HEK293 (cell line): ENCODE data around the gene PPIL4.

Experiments used
- CTCF ChIA-PET: fragments of 350-600 bp; formaldehyde crosslinking; extraction: SDS; loops from one replicate; lab custom pipeline; 2021; ENCODE audit warnings: antibody characterized with exemption; lab: Yijun Ruan, JAX
- POLR2A ChIA-PET: fragments of 300-600 bp; formaldehyde crosslinking; extraction: SDS; loops from one replicate; lab custom pipeline; 2020; ENCODE audit warnings: antibody characterized with exemption, inconsistent platforms; lab: Yijun Ruan, JAX
- H3K27ac ChIP-seq: fragments of 200-500 bp; sonication (Bioruptor generic); 2 replicates; pipeline ENCODE4 v1.5.1; 2014; ENCODE audit warnings: low read depth, low read length, control low read depth, inconsistent platforms; ENCODE audit errors: extremely low read depth
- H3K36me3 ChIP-seq, 2 experiments: fragments of 200-500 bp in 1 of 2; sonication (Bioruptor generic) in 1 of 2; 1 replicate in 1 of 2; 2 replicates in 1 of 2; pipeline ENCODE4 v1.5.1; 2014 to 2017; ENCODE audit warnings: inconsistent platforms in 2 of 2, low read length in 2 of 2; ENCODE audit not compliant: control insufficient read depth in 2 of 2, insufficient read depth in 1 of 2
- H3K4me1 ChIP-seq: fragments of 200-500 bp; sonication (Bioruptor generic); 2 replicates; pipeline ENCODE4 v1.5.1; 2014; ENCODE audit warnings: mild to moderate bottlenecking, low read length, inconsistent platforms; ENCODE audit not compliant: control insufficient read depth, insufficient read depth
- H3K4me3 ChIP-seq: 2 replicates; pipeline ENCODE4 v1.5.1; 2011; ENCODE audit warnings: low read depth, mild to moderate bottlenecking, control low read depth, low read length, moderate library complexity
- H3K9me3 ChIP-seq: fragments of 200-500 bp; sonication (Bioruptor generic); 2 replicates; pipeline ENCODE4 v1.5.1; 2014; ENCODE audit warnings: low read depth, low read length, inconsistent platforms; ENCODE audit not compliant: control insufficient read depth, insufficient read depth
- FEZF1 ChIP-seq: fragments of 450-650 bp; formaldehyde crosslinking; IDR thresholded peaks from 2 replicates; pipeline ENCODE4 v1.5.1; 2016; ENCODE audit warnings: missing biosample characterization, missing genetic modification characterization
- GLI4 ChIP-seq: fragments of 450-650 bp; formaldehyde crosslinking; IDR thresholded peaks from 2 replicates; pipeline ENCODE4 v1.5.1; 2016; ENCODE audit warnings: missing biosample characterization, missing genetic modification characterization
- HOXA7 ChIP-seq: sonication (generic); formaldehyde crosslinking; IDR thresholded peaks from 2 replicates; pipeline ENCODE4 v1.8.1; 2022; ENCODE audit warnings: missing genetic modification reagents, borderline replicate concordance
- KLF1 ChIP-seq: fragments of 450-650 bp; formaldehyde crosslinking; IDR thresholded peaks from 2 replicates; pipeline ENCODE4 v1.5.1; 2016; ENCODE audit warnings: missing biosample characterization, missing genetic modification characterization
- KLF10 ChIP-seq: fragments of 450-650 bp; IDR thresholded peaks from 2 replicates; pipeline ENCODE4 v1.5.1; 2018; ENCODE audit warnings: missing biosample characterization, mild to moderate bottlenecking, missing genetic modification characterization
- PRDM4 ChIP-seq: fragments of 450-650 bp; formaldehyde crosslinking; IDR thresholded peaks from 2 replicates; pipeline ENCODE4 v1.5.1; 2017; ENCODE audit warnings: missing biosample characterization, missing genetic modification characterization
- REST ChIP-seq: fragments of 450-650 bp; formaldehyde crosslinking; IDR thresholded peaks from 2 replicates; pipeline ENCODE4 v1.5.1; 2016; ENCODE audit warnings: missing biosample characterization, missing genetic modification characterization
- ZFP69B ChIP-seq: fragments of 450-650 bp; formaldehyde crosslinking; IDR thresholded peaks from 2 replicates; pipeline ENCODE4 v1.5.1; 2016; ENCODE audit warnings: missing biosample characterization, missing genetic modification characterization
- ZNF174 ChIP-seq: fragments of 450-650 bp; formaldehyde crosslinking; IDR thresholded peaks from 2 replicates; pipeline ENCODE4 v1.5.0; 2017; ENCODE audit warnings: missing biosample characterization, mild to moderate bottlenecking, missing genetic modification characterization
- ZNF221 ChIP-seq: fragments of 450-650 bp; formaldehyde crosslinking; IDR thresholded peaks from 2 replicates; pipeline ENCODE4 v1.5.1; 2017; ENCODE audit warnings: missing biosample characterization, missing genetic modification characterization, borderline replicate concordance
- ZNF266 ChIP-seq: fragments of 450-650 bp; formaldehyde crosslinking; IDR thresholded peaks from 2 replicates; pipeline ENCODE4 v1.5.1; 2016; ENCODE audit warnings: missing biosample characterization, missing genetic modification characterization, low read depth
- ZNF292 ChIP-seq: fragments of 450-650 bp; formaldehyde crosslinking; IDR thresholded peaks from 2 replicates; pipeline ENCODE4 v1.5.1; 2016; ENCODE audit warnings: low read depth, missing biosample characterization, missing genetic modification characterization, borderline replicate concordance
- ZNF324 ChIP-seq: fragments of 450-650 bp; formaldehyde crosslinking; IDR thresholded peaks from 2 replicates; pipeline ENCODE4 v1.5.1; 2016; ENCODE audit warnings: missing biosample characterization, missing genetic modification characterization
- ZNF341 ChIP-seq: fragments of 450-650 bp; formaldehyde crosslinking; IDR thresholded peaks from 2 replicates; pipeline ENCODE4; 2016; ENCODE audit warnings: low read depth, missing biosample characterization, missing genetic modification characterization
- ZNF354C ChIP-seq: fragments of 450-650 bp; formaldehyde crosslinking; IDR thresholded peaks from 2 replicates; pipeline ENCODE4 v1.5.1; 2016; ENCODE audit warnings: missing biosample characterization, missing genetic modification characterization, low read depth, borderline replicate concordance
- ZNF394 ChIP-seq: fragments of 450-650 bp; formaldehyde crosslinking; IDR thresholded peaks from 2 replicates; pipeline ENCODE4 v1.5.1; 2016; ENCODE audit warnings: missing biosample characterization, missing genetic modification characterization, mild to moderate bottlenecking, moderate library complexity, borderline replicate concordance
- ZNF404 ChIP-seq: fragments of 450-650 bp; formaldehyde crosslinking; IDR thresholded peaks from 2 replicates; pipeline ENCODE4 v1.5.1; 2017; ENCODE audit warnings: missing biosample characterization, missing genetic modification characterization
- ZNF558 ChIP-seq: fragments of 450-650 bp; formaldehyde crosslinking; IDR thresholded peaks from 2 replicates; pipeline ENCODE4 v1.5.1; 2016; ENCODE audit warnings: missing biosample characterization, missing genetic modification characterization
- ZNF580 ChIP-seq: fragments of 450-650 bp; formaldehyde crosslinking; IDR thresholded peaks from 2 replicates; pipeline ENCODE4 v1.5.1; 2016; ENCODE audit warnings: missing biosample characterization, missing genetic modification characterization
- ZNF585B ChIP-seq: fragments of 450-650 bp; formaldehyde crosslinking; IDR thresholded peaks from 2 replicates; pipeline ENCODE4 v1.5.1; 2016; ENCODE audit warnings: missing biosample characterization, missing genetic modification characterization
- ZNF626 ChIP-seq: fragments of 450-650 bp; sonication (Bioruptor Pico); formaldehyde crosslinking; IDR thresholded peaks from 2 replicates; pipeline ENCODE4 v1.5.1; 2018; ENCODE audit warnings: missing biosample characterization, missing genetic modification characterization, inconsistent platforms
- ZNF660 ChIP-seq: fragments of 450-650 bp; IDR thresholded peaks from 2 replicates; pipeline ENCODE4 v1.5.1; 2018; ENCODE audit warnings: missing biosample characterization, mild to moderate bottlenecking, missing genetic modification characterization
- ZNF664 ChIP-seq: fragments of 450-650 bp; formaldehyde crosslinking; IDR thresholded peaks from 2 replicates; pipeline ENCODE4 v1.5.1; 2016; ENCODE audit warnings: missing biosample characterization, missing genetic modification characterization
- ZNF707 ChIP-seq: fragments of 450-650 bp; formaldehyde crosslinking; IDR thresholded peaks from 2 replicates; pipeline ENCODE4 v1.5.1; 2016; ENCODE audit warnings: missing biosample characterization, missing genetic modification characterization
- ZNF747 ChIP-seq: fragments of 450-650 bp; formaldehyde crosslinking; IDR thresholded peaks from 2 replicates; pipeline ENCODE4 v1.5.1; 2016; ENCODE audit warnings: missing biosample characterization, missing genetic modification characterization
- ZNF785 ChIP-seq: fragments of 450-650 bp; formaldehyde crosslinking; IDR thresholded peaks from 2 replicates; pipeline ENCODE4 v1.5.1; 2016; ENCODE audit warnings: missing biosample characterization, missing genetic modification characterization
- ZNF837 ChIP-seq: fragments of 450-650 bp; formaldehyde crosslinking; IDR thresholded peaks from 2 replicates; pipeline ENCODE4 v1.5.1; 2016; ENCODE audit warnings: missing biosample characterization, missing genetic modification characterization
- ZNF843 ChIP-seq: fragments of 450-650 bp; formaldehyde crosslinking; IDR thresholded peaks from 2 replicates; pipeline ENCODE4 v1.5.1; 2016; ENCODE audit warnings: missing biosample characterization, missing genetic modification characterization
- ZSCAN4 ChIP-seq: fragments of 450-650 bp; formaldehyde crosslinking; IDR thresholded peaks from 2 replicates; pipeline ENCODE4 v1.5.1; 2017; ENCODE audit warnings: missing biosample characterization, missing genetic modification characterization
- ZSCAN5A ChIP-seq: fragments of 450-650 bp; formaldehyde crosslinking; IDR thresholded peaks from 2 replicates; pipeline ENCODE4 v1.5.1; 2016; ENCODE audit warnings: missing biosample characterization, missing genetic modification characterization

Gene PPIL4

GRCh38 chr6:149488815-149489214 is 57.0 kb downstream of the PPIL4 start:
- ChIA-PET POLR2A (interaction anchor here (0.5 kb wide), 1 partner anchor 217 kb away, joined by 7 read pairs; no protein-coding TSS in a partner anchor), CTCF (interaction anchor here (0.7 to 1.7 kb wide), 3 partner anchors 9 to 911 kb away, joined by 4 to 6 read pairs (median 4); no protein-coding TSS in a partner anchor)
- no peak overlapping the region for H3K27ac ChIP-seq
- no peaks in the 10 kb centered on the region for H3K36me3 ChIP-seq
- H3K9me3 ChIP-seq: no peaks in the 10 kb centered on the region
- no peak overlapping the region for H3K4me3 ChIP-seq
- H3K4me1 ChIP-seq: no peaks in the 10 kb centered on the region
- TF ChIP-seq KLF1 (tag by site-specific recombination): no peak
- no peak for TF ChIP-seq KLF10 (tag by site-specific recombination)
- no peak for TF ChIP-seq ZNF266 (tag by site-specific recombination)
- TF ChIP-seq ZNF324: no peak
- no peak for TF ChIP-seq HOXA7 (CRISPR knock-in tag)
- no peak for TF ChIP-seq ZNF837 (tag by site-specific recombination)
- TF ChIP-seq ZNF626: no peak
- no peak for TF ChIP-seq ZNF404 (tag by site-specific recombination)
- no peak for TF ChIP-seq FEZF1 (tag by site-specific recombination)
- no peak for TF ChIP-seq ZNF354C (tag by site-specific recombination)
- no peak for TF ChIP-seq ZNF585B (tag by site-specific recombination)
- TF ChIP-seq ZNF580: no peak
- TF ChIP-seq ZNF660: peak; percentile 56; the same call in 1 of the 2 replicates
- TF ChIP-seq ZNF292 (tag by site-specific recombination): no peak
- TF ChIP-seq PRDM4 (tag by site-specific recombination): peak; percentile 97
- no peak for TF ChIP-seq ZNF341 (tag by site-specific recombination)
- TF ChIP-seq GLI4 (tag by site-specific recombination): no peak
- no peak for TF ChIP-seq ZSCAN5A (tag by site-specific recombination)
- TF ChIP-seq ZNF394 (tag by site-specific recombination): peak; percentile 55; the same call in 1 of the 2 replicates
- no peak for TF ChIP-seq REST (tag by site-specific recombination)
- TF ChIP-seq ZNF747 (tag by site-specific recombination): no peak
- no peak for TF ChIP-seq ZNF558 (tag by site-specific recombination)
- no peak for TF ChIP-seq ZNF664 (tag by site-specific recombination)
- TF ChIP-seq ZFP69B (tag by site-specific recombination): peak; percentile 90
- TF ChIP-seq ZNF174 (tag by site-specific recombination): no peak
- no peak for TF ChIP-seq ZNF707
- no peak for TF ChIP-seq ZNF785 (tag by site-specific recombination)
- no peak for TF ChIP-seq ZNF843 (tag by site-specific recombination)
- TF ChIP-seq ZSCAN4: no peak
- no peak for TF ChIP-seq ZNF221 (tag by site-specific recombination)
